HL-60 (cell line): ENCODE data around the gene EPHA1.

Source experiments
- DNase-seq, 2 experiments: peaks; one replicate each; pipeline ENCODE4 v3.0.0-alpha.2; 2010 to 2020; ENCODE audit warnings: low read depth in 1 of 2, low spot score in 1 of 2
- H3K27ac ChIP-seq: fragments of 250-450 bp; sonication (Bioruptor Pico); replicated peaks from 2 replicates; pipeline ENCODE4 v1.5.1; 2020; ENCODE audit warnings: mild to moderate bottlenecking, moderate library complexity
- H3K27me3 ChIP-seq: fragments of 250-450 bp; sonication (Bioruptor Pico); 2 replicates; pipeline ENCODE4 v1.5.1; 2021; ENCODE audit warnings: mild to moderate bottlenecking, moderate library complexity; ENCODE audit not compliant: insufficient read depth, poor library complexity, severe bottlenecking
- H3K4me3 ChIP-seq: replicated peaks from 2 replicates; pipeline ENCODE4 v1.5.1; 2011; ENCODE audit warnings: mild to moderate bottlenecking, control low read depth, low read length; ENCODE audit not compliant: insufficient read depth
- GABPA ChIP-seq: IDR thresholded peaks from 2 replicates; pipeline ENCODE4 v1.6.1; 2012; ENCODE audit warnings: low read depth
- POLR2AphosphoS5 ChIP-seq: IDR thresholded peaks from 2 replicates; pipeline ENCODE4 v1.6.1; 2012; ENCODE audit warnings: low read depth
- SPI1 ChIP-seq: IDR thresholded peaks from 2 replicates; pipeline ENCODE4 v1.6.1; 2012; ENCODE audit warnings: low read depth, mild to moderate bottlenecking, borderline replicate concordance
- TF ChIP-seq, protein P1 (sequence below): IDR thresholded peaks from 2 replicates; pipeline ENCODE4 v1.6.1; 2012; ENCODE audit warnings: low read depth; ENCODE audit not compliant: insufficient replicate concordance
- TF ChIP-seq, protein P2 (sequence below): IDR thresholded peaks from one replicate; pipeline ENCODE4 v1.5.1; 2011; ENCODE audit warnings: low read length, control low read depth, inconsistent platforms; ENCODE audit not compliant: insufficient read depth

EPHA1 gene

DNA sequence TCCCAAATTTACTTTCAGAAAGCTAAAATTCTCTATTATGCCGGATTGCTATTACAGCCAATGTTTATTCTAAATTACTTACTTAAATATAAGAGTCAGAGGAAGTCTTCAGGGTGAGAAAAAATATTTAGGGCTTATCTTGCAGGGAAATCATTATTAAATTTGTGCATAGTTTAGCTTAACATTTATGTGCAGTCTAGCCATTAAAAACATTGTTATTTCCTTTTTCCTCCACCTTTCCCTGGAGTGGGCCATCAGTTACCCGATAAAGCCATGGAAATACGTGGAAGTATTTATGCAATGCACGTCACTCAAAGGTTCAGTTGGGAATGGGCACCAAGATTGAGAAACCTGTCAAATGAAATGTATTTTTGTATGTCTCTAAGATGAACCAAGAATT, 25.1 kb upstream of the EPHA1 start:
- TF ChIP-seq SPI1 (no peak), POLR2AphosphoS5 (no peak), GABPA (no peak)
- TF ChIP-seq, protein P1, sequence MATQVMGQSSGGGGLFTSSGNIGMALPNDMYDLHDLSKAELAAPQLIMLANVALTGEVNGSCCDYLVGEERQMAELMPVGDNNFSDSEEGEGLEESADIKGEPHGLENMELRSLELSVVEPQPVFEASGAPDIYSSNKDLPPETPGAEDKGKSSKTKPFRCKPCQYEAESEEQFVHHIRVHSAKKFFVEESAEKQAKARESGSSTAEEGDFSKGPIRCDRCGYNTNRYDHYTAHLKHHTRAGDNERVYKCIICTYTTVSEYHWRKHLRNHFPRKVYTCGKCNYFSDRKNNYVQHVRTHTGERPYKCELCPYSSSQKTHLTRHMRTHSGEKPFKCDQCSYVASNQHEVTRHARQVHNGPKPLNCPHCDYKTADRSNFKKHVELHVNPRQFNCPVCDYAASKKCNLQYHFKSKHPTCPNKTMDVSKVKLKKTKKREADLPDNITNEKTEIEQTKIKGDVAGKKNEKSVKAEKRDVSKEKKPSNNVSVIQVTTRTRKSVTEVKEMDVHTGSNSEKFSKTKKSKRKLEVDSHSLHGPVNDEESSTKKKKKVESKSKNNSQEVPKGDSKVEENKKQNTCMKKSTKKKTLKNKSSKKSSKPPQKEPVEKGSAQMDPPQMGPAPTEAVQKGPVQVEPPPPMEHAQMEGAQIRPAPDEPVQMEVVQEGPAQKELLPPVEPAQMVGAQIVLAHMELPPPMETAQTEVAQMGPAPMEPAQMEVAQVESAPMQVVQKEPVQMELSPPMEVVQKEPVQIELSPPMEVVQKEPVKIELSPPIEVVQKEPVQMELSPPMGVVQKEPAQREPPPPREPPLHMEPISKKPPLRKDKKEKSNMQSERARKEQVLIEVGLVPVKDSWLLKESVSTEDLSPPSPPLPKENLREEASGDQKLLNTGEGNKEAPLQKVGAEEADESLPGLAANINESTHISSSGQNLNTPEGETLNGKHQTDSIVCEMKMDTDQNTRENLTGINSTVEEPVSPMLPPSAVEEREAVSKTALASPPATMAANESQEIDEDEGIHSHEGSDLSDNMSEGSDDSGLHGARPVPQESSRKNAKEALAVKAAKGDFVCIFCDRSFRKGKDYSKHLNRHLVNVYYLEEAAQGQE = no peak
- TF ChIP-seq, protein P2, sequence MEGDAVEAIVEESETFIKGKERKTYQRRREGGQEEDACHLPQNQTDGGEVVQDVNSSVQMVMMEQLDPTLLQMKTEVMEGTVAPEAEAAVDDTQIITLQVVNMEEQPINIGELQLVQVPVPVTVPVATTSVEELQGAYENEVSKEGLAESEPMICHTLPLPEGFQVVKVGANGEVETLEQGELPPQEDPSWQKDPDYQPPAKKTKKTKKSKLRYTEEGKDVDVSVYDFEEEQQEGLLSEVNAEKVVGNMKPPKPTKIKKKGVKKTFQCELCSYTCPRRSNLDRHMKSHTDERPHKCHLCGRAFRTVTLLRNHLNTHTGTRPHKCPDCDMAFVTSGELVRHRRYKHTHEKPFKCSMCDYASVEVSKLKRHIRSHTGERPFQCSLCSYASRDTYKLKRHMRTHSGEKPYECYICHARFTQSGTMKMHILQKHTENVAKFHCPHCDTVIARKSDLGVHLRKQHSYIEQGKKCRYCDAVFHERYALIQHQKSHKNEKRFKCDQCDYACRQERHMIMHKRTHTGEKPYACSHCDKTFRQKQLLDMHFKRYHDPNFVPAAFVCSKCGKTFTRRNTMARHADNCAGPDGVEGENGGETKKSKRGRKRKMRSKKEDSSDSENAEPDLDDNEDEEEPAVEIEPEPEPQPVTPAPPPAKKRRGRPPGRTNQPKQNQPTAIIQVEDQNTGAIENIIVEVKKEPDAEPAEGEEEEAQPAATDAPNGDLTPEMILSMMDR = no peak
- Histone ChIP-seq H3K27me3 (no peaks in the 10 kb centered on the region), H3K27ac (no peak overlapping the region), H3K4me3 (no peak overlapping the region)
- DNase-seq = no peak

DNA sequence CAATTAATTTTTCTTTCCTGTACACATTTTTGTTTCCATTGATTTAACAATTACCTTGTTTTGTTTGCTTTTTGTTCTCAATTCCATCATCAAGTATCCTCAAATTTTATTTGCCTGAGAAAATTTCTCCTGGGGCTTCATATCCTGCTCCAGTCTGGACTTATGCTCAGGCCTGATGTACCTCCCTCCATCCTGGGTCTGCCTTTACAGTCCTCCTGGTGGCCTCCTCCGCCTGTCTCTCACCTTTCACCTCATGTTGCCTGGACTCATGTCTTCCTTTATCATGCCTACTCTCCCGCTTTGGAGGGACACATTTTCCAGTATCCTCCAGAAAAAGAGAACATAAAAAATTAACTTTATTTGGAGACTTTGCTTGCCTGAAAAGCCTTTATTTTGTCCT, 22.5 kb upstream of the EPHA1 start:
- no peak for DNase-seq
- Histone ChIP-seq H3K4me3 (no peak overlapping the region), H3K27me3 (no peaks in the 10 kb centered on the region), H3K27ac (no peak overlapping the region)
- TF ChIP-seq, protein P2 = no peak
- TF ChIP-seq, protein P1 = no peak
- no peak for TF ChIP-seq POLR2AphosphoS5
- TF ChIP-seq SPI1 = no peak
- no peak for TF ChIP-seq GABPA

- H3K27ac ChIP-seq = no peak overlapping the region
- H3K4me3 ChIP-seq = no peak overlapping the region
- no peak for TF ChIP-seq POLR2AphosphoS5
- TF ChIP-seq SPI1 = no peak
- TF ChIP-seq, protein P1 = no peak
- no peak for DNase-seq
- no peaks in the 10 kb centered on the region for H3K27me3 ChIP-seq
These were observed 21.4 kb upstream of the EPHA1 start for GRCh38 chr7:143429770-143430698.
